Stimulated activated CD8-positive, alpha-beta memory T cell treated with anti-CD3 and anti-CD28 coated beads, Interleukin-4, amount 100 ng/mL, for 1 hour (primary cell): ENCODE measurements around the gene PSMB2.

Experiments
- DNase-seq, 2 donors: peaks; one replicate each; pipeline ENCODE4 v3.0.0-alpha.2; 2020; ENCODE audit warnings: low read depth in 2 of 2, low spot score in 1 of 2

The PSMB2 gene

DNA sequence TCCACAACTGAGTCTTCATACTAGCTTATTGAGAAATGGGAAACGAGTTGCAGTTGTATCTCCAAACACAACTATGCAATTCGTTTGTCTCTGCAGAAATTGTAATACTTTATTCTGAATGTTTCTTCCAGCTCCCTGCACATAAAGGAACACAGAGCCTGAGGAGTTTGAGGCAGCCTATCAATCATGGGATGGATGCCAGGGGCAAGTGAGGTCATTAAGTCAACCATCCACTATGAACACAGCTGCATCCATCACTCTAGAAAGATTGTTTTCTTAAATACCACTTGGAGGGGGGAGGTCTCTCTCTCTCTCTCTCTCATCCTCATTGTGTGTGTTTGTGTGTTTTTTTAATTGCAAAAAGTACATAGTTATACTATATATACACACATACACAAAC is 2.9 kb upstream of the PSMB2 start:
- DNase-seq: no peak

DNA sequence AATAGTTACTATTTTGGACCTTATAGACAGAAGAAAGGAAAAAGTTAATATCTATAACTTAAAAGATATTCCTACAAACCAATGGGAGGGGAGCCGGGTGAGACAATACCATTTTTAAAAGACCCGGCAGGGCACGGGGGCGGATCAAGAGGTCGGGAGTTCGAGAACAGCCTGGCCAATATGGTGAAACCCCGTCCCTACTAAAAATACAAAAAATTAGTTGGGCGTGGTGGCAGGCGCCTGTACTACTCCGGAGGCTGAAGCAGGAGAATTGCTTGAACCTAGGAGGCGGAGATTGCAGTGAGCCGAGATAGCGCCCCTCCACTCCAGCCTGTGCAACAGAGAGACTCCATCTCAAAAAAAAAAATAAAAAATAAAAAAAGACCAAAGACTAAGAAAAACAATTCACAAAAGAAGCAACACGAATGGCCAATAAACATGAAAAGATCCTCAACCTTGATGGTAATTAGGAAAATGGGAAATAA is 1.2 kb upstream of the PSMB2 start:
- DNase-seq: no peak

DNA sequence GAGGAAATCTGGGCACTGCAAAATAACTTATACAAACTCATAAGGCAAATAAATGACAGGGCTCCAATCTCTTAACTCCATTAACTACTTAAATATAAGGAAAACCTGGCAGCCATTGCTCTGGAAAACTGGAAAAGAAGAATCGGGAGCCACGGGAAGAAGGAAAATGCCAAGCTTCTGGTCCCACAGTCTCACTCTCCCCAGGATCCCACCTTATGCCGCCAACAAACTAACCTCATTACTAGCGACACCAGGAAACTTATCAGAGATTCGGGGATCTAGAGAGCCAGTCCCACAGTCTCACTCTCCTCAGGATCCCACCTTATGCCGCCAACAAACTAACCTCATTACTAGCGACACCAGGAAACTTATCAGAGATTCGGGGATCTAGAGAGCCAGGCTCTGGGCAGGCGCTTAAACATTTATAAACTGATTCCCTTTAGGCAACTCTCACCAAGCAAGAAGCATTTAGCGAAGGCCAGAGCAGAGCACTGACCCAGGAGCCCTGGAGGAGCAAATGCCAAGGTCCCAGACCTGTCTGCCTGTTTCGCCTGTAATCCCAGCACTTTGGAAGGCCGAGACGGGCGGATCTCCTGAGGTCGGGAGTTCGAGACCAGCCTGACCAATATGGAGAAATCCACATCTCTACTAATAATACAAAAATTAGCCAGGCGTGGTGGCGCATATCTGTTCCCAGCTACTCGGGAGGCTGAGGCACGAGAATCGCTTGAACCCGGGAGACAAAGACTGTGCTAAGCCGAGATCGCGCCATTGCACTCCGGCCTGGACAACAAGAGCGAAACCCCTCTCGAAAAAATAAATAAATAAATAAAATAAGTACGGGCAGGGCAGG is 720 bp downstream of the PSMB2 start:
- no peak for DNase-seq

DNA sequence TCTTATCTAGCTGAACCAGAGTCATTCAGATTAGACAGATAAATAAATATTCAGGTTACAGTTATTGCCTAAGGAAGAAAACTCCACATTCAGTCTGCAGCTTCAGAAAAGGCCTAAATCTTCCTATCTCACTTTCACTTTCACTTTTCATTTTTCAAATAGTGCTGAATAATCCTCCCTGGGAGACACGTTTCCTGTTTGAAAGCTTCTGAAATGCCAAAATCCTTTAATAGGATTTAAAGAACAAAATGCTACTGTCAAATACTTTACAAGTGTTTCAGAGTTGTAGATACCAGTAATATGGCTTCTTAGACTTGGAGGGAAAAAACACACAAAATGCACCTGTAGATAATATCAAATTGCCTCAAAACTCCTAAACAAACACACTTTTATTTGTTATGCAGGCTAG is 3.9 kb downstream of the PSMB2 start:
- DNase-seq: no peak

DNA sequence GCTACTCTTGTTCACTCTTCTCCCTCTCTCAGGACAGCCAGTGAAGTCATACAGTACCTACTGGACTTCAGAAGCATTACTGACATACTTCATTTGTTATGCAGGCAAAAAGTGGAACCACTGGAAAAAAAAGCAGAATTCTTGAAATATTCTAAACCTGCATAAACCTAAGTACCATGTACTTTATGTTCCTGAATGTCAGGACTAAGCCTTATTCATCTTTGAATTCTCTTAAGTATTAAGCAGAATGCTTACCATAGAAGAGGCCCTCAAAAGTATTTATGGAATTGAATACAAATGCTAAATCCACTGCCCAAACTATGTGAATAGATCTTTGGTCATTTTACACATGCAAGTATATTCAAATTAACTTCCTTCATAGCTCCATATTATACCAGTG is 7.8 kb downstream of the PSMB2 start:
- DNase-seq: no peak

DNA sequence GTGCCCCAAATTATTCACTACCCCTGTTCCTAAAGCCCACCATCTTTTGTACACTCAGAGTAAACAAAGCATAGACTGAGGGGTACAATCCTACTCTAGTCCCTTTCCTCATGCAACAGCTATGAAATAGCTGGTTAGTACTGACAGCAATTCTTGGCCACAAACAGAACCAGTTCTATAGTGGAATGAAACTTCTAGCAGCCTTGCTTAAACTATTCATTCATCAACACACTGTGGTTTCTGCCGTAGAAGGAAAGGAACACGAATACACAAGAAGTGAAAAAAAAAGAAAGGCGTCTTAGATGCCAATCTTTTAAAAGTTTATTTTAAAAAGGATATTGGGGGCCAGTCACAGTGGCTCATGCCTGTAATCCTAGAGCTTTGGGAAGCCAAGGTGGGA is 9.9 kb downstream of the PSMB2 start:
- DNase-seq: no peak

DNA sequence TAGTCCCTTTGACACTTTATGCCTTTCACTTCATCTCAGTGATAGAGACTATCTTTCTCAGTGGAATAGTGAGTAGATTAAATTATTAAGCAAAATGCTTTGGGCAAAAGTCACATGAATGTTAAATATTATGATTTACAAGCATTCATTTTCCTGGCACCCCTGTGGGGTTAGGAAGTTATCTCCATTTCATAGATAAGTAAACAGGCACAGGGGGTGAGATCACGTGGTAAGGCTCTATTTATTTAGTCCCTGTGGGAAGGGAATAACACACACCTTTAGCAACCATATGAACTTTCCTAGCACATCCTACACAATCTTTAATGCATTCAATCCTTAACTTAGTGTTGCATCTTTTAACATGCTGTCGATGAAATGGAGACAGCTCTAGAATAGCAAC is 12.3 kb downstream of the PSMB2 start:
- no peak for DNase-seq

DNA sequence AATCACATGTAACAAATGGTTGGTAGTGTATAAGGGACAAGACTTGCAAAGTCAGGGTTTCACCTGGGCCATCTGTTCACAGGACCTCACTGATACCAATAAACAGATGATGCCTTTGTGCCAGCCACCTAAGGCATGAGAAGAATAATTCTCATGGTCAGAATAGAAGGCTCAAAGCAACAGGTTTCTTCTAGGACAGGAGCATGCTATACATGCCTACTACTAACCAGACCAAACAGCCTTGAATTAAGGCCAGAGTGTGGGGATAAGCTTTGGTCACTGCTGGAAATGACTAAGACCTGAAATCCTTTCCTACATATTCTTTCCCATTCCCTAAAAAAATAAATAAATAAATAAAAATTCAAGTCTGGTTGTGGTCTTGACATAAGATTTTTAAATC is 17.5 kb downstream of the PSMB2 start:
- no peak for DNase-seq

DNA sequence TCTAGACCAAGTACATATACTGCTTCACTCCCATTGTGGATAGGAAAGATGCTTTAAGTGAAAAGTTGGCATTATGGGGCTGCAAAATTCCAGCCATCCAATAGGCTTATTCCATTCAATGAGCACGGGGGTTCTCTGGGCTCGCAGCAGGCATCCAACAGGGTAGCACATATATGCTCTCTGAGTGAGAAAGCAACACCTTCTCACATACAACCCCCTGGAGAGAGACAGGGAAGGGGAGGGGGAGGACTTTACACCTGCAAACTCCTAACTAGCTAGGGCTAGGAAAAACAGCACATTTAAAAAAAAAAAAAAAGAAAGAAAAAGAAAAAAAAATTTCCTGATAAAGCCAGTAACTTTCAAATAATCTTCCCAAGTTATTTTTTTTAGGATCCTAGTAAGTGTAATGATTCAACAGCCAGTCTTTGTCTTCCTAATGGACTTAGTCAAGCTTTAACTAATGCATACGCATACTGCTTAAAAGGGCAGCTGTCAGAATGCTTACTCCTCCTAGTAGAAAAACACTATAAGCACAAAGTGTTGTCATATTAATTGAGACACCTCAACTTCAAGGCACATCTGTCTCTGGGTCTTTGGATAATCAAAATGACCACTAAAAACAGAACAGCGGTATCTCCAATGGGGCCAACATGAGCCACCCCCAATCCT is 18.7 kb downstream of the PSMB2 start:
- DNase-seq: no peak

DNA sequence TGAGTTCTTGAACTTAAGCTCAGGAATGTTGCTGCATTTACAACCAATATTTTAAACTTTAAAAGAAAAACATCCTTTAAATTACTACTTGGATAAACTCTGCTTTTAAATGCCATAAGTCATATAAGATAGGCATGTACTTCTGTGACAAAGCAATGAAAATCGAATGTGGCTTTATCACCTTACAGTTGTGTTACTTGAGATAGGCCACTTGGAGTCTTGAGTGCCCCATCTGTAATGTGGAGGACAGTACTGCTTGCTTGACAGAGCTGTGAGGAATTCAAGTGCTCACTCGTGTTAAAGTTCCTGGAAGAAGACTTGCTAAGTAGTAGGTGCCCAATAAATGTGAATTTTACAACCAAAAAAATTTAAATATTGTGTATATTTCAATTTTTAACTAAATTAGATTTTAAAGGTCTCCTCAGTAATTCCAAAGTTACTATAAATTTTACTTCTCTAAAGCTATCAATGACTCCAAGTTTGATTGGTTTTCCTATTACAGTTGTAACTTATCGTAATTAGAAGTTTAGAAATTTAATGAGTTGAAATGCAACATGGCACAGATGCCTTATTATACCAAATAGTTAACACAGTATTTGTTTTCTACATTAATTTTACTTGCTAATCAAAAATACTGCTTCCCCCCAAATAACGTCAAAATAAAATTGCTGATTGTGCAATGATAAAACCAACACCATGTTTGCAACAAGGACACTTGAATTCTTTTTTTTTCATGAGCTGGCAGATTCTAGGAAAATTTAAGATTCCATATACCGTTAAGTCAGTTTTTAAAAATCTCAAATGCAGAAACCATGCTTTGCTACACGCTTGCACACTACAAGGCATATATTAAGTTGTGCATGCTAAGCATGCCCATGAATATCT is 21.8 kb downstream of the PSMB2 start:
- no peak for DNase-seq

DNA sequence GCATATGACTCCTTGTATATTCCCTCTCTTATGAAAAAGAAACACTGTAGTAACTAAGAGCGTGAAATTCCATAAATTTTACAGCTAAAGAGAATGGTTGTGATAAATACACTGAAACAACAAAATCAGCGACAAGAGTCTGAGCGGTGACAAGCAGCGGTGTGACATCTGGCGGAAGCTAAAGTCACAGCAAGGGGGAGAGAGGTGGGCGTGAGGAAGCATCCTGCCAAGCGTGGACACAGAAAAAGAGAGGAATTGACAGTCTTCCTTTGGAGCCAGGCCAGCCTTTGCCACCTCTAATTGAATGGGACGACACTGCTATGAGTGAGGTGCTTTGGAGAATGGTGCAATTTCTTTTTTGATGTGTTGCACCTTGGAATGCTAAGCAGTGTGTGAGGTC is 25.9 kb downstream of the PSMB2 start:
- no peak for DNase-seq

DNA sequence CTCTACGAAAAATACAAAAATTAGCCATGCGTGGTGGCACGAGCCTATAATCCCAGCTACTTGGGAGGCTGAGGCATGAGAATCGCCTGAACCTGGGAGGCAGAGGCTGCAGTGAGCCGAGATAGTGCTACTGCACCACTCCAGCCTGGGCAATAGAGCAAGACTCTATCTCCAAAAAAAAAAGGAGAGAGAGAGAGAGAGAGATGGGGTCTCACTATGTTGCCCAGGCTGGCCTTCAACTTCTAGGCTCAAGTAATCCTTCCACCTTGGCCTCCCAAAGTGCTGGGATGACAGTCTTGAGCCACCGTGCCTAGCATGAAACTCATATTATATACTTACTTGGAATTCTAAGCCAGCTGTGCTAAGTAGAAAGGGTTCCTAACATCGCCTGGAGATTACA is 29.7 kb downstream of the PSMB2 start:
- DNase-seq: no peak

DNA sequence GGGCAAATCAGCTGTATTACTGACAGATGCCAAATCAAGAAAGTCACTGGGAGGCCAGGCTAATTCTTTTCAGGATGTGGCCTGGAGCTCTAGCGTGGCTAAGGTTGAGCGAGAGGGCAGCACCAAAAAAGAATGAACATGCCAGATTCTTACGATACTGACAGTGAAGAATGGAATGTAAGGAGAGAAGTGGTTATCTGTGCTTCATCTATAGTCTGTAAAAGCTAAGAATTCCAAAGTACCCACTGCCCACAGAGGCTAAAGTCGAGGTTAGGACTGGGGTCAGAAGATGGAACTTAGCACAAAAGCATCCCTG is 35.5 kb downstream of the PSMB2 start:
- DNase-seq: no peak

DNA sequence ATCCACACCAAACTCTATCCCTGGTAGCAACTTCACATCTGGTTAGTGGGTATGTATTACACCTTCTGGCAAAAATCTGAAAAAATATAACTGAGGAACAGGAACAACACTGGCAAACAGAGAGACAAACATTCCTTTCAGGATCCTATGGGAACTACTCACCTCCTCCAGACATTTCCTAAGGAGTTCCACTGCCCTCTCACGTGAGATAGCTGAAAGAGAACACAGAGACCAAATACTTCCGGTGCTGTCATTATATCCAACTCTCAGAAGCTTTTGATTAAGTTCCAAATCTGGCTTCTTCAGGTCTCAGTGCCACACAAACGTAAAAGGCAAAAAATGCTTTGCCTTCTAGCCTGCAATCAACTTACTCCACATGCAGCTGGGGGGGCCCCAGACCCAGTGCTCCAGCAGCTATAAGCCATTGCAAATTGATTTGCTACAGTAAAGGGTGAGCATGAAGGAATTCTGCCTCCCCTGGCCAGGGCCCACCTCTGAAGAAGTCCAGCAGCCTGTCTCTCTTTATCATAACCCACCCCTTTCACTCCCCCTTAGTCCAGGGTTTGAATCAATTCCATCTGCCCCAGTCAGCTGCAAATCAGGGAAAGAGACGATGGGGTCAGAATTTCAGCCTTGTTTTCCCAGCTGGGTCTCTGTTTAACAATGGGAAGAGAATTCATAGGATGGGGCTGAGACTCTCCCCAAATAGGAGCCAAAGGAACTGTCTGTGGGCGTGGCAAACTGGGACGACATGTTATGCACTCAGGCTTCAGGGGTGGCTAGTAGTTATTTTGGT is 36.1 kb downstream of the PSMB2 start:
- no peak for DNase-seq

DNA sequence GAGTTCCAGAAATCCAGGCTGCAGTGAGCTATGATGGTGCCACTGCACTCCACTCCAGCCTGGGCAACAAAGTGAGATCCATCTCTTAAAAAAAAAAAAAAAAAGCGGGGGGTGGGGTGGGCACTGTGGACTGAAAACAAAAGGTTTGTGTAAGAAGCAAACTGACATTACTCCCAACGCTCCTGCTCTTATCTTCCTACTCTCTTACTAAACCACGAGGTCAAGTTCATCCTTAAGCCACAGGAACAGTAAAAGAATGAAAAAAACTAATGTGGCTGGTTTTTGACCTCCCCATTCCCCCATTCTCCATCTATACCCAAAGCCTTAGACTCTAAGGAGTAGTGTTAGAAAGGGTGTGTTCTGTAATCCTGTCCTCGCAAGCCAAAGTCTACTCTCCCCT is 37.4 kb downstream of the PSMB2 start:
- DNase-seq: no peak

DNA sequence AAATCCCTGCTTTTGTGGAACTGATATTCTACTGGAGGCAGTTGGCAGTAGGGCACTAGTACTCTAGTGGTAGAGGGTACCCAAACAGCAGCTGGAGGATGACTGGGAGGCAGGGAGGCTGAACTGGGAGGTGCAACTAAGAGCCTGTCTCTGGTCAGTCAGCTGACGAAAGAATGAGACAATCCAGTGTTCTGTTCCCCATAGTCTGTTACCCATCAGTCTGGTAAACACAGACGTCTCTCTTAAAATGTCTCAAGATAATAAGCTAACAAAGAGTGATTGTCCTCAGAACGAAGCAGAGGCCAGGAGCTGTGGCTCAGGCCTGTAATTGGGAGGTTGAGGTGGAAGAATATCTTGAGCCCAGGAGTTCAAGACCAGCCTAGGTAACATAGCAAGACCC is 37.9 kb downstream of the PSMB2 start:
- no peak for DNase-seq

DNA sequence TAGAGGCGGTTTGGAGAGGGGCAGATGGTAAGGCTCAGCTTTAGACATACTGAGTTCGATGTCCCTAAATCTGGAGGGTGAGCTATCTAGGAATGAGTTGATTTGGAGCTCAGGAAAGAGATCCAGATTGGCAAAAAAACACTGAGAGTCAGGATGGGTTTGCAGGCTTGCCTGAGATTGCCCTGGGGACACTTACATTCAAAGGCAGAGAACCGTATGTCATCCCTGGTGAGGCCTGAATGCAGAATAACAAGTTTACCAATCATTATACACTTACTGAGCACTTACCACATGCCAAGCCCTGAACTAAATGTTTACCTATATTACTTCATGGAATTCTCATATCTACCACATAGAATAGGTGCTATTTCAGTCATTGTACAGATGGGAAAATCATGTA is 40.7 kb downstream of the PSMB2 start:
- no peak for DNase-seq

DNA sequence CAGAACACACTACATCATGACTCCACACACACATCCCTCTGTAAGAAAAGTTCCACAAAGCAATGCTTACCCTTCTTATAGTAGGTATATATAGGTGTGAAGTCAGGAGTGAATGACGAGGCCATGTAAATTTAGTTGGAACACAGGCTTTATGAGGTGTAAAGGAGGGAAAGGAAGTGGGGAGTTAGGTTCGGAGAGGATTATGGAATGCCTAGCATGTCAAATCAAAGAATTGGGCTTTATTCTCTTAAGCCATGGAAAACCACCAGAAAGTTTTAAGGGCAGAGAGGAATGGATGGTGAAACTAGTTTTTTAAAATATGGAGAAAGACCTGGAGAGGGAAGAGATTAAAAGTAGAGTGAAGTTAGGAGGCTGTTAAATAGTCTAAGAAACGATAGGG is 41.9 kb downstream of the PSMB2 start:
- no peak for DNase-seq

DNA sequence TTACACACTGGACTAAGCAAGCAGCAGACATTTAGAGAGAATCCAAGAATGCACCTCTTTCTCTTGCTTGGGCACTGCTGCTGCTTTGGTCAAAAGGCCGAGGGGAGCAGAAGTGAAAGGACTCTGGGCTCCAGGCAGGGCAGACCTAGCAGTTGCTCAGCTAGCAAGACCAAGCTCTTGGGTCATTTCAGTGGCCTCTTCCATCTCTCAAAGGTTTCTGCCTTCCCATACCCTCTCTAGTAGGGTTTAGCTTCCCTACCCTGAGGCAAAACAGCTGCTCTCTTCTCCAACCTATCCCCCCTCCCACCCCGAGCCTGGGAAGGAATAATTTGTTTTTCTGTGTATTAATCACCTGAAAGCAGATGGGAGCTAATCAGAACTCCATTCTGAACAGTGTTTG is 42.4 kb downstream of the PSMB2 start:
- DNase-seq: no peak

DNA sequence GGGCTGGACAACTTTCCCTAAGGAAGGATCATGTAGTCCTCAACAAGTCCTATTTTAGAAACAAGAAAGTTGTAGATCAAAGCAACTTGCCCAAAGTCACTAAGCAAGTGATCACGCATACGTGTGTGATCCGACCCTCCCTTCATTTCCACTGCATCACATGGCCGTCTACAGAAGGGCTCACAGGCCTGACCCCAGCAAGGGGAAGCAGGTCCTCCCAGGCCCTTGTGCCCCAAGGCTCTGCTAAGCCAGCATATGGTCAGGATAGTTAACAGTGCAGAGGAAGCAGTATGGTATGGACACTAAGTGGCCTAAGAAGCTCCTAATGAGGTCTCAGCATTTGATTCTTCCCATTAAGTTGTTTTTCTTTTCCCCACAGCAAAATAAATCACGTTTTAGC is 43.5 kb downstream of the PSMB2 start:
- DNase-seq: no peak

DNA sequence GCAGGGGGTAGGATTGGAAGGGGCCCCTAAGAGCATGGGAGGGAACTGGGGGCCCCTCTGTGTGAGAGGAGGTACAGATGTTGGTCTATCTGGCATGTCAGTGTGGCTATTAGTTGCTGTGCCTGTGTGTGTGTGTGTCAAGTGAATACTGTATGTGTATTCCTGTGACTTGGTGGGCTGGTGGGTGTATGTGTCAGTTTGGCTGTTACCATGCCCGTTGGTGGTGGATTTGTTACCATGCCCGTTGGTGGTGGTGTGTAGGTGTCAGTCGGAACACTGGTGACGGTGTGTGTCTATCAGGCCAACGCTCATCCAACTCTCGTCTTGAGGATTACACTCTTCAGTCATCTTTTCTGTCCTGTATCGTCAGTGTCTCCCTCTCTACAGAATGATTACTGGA is 45.6 kb downstream of the PSMB2 start:
- no peak for DNase-seq
